ENCODE results near the gene SERPINB1. TPM values are rescaled to one million over a fixed set of nuclear protein-coding genes. Genes with fewer than 3 reads are reported as not detected.
A peak's percentile ranks its signal among the peaks of the same experiment; 100 is the strongest.

The SERPINB1 gene
- polyA plus RNA-seq, 1 donor from 2014 or later: 85.6 TPM

DNA sequence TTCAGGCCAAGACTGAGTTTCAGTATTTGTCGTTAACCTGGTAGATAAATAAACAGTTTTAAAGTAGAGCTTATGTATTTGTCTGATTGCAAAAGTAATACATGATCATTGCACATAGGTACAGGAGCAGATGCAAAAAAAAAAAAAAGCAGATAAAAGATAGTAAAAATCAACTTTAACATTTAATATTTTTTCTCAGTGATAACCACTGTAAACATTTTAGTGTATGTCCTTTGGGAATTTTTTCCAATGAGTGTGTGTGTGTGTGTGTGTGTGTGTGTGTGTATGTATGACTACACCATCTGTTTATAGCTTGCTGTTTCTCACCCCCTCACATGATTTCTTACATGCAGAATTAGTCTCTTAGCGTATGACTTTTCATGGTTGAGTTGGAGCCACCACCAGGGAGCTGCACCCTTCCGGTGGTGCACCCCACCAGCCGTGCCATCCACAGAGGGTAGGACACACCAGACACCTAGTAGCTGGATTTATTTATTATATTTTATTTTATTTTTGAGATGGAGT, 50.2 kb downstream of the SERPINB1 start:
- Mint-ChIP-seq H3K36me3 (peaks cover 8% of the 10 kb centered on the region), H3K9me3 (no peaks in the 10 kb centered on the region), H3K27ac (peak overlapping the region in 2 of 3 donors; percentile 39 to 73), H3K27me3 (no peaks in the 10 kb centered on the region), H3K4me3 (peak overlapping the region; percentile 7 to 85 (median 56)), H3K4me1 (peaks cover 20 to 26% (median 25%) of the 10 kb centered on the region in 3 donors)

- H3K36me3 Mint-ChIP-seq: peaks cover 9% of the 10 kb centered on the region
- H3K9me3 Mint-ChIP-seq: no peaks in the 10 kb centered on the region
- H3K4me3 Mint-ChIP-seq: peak overlapping the region in 3 of 4 donors; percentile 7 to 85 (median 68)
- H3K27ac Mint-ChIP-seq: peak overlapping the region in 2 of 3 donors; percentile 39 to 73
- H3K27me3 Mint-ChIP-seq: no peaks in the 10 kb centered on the region
- peaks cover 20 to 26% (median 25%) of the 10 kb centered on the region in 3 donors for H3K4me1 Mint-ChIP-seq
Observed at GRCh38 chr6:2790588-2791449, 50.8 kb downstream of the SERPINB1 start.

GRCh38 chr6:2786269-2786668, 55.4 kb downstream of the SERPINB1 start:
- no peaks in the 10 kb centered on the region for H3K27me3 Mint-ChIP-seq
- H3K4me1 Mint-ChIP-seq: peaks cover 3 to 12% (median 5%) of the 10 kb centered on the region in 3 donors
- peaks cover 8% of the 10 kb centered on the region for H3K36me3 Mint-ChIP-seq
- no peak overlapping the region for H3K27ac Mint-ChIP-seq
- peak overlapping the region in 1 of 4 donors; percentile 21 for H3K4me3 Mint-ChIP-seq
- H3K9me3 Mint-ChIP-seq: no peaks in the 10 kb centered on the region

DNA sequence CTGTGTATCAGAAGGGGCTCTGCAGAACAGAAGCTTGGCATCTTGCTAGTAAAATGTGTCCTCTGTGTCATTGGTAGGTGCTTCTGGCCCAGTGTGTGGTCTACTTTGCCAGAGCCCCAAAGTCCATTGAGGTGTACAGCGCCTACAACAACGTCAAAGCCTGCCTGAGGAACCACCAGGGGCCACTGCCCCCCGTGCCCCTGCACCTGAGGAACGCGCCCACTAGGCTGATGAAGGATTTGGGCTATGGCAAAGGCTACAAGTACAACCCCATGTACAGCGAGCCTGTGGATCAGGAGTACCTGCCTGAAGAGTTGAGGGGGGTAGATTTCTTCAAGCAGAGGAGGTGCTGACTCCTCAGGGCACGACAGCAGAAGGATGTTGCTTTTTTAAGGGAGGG, 56.7 kb downstream of the SERPINB1 start:
- Mint-ChIP-seq H3K27ac (no peak overlapping the region), H3K4me1 (peaks cover 0 to 5% (median 2%) of the 10 kb centered on the region in 3 donors)

GRCh38 chr6:2784061-2784460, 57.6 kb downstream of the SERPINB1 start:
- Mint-ChIP-seq H3K4me1 (peaks cover 0 to 5% (median 2%) of the 10 kb centered on the region in 3 donors), H3K27ac (no peak overlapping the region), H3K36me3 (peaks cover 12% of the 10 kb centered on the region), H3K27me3 (no peaks in the 10 kb centered on the region), H3K4me3 (no peak overlapping the region), H3K9me3 (no peaks in the 10 kb centered on the region)

More for the DNA sequence above, 56.7 kb downstream of the SERPINB1 start:
- Mint-ChIP-seq H3K36me3 (peaks cover 12% of the 10 kb centered on the region), H3K4me3 (no peak overlapping the region), H3K27me3 (no peaks in the 10 kb centered on the region), H3K9me3 (no peaks in the 10 kb centered on the region)

DNA sequence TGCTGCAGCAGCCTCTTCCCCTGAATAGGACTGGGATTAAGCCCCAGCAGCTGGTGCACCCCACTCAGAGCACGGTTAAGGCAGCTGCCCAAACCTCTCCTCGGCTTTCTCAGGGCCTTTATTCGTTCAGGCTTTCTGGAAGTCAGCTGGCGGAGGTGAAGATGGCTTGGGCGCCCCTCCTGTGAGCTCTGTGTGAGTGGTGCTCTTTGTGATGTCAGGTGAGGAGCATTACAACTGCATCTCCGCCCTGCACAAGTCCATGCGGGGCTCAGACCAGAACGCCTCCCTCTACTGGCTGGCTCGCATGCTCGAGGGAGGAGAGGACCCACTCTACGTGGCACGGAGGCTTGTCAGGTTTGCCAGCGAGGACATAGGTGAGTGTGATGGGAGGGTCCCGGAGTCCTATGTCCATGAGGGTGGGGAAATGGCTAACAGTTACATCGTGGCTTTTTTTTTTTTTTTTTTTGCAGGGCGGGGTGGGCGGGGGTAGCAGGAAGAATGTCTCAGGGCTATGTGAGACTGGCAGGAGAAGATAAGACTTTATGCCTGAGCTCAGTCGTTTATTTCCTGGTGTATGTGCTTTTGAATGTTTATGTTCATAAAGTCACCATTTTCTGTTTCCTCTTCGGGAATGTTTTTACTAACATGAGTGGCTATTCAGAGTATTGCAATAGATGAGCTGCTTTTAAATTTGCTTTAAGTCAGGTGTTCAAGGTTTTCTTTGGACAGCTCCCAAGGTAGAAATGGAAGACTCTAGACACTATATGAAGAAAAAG, 58.3 kb downstream of the SERPINB1 start:
- H3K27ac Mint-ChIP-seq: no peak overlapping the region
- H3K36me3 Mint-ChIP-seq: peaks cover 13% of the 10 kb centered on the region
- peaks cover 0 to 5% (median 2%) of the 10 kb centered on the region in 3 donors for H3K4me1 Mint-ChIP-seq
- H3K27me3 Mint-ChIP-seq: no peaks in the 10 kb centered on the region
- H3K9me3 Mint-ChIP-seq: no peaks in the 10 kb centered on the region
- H3K4me3 Mint-ChIP-seq: peak overlapping the region in 1 of 4 donors; percentile 23

DNA sequence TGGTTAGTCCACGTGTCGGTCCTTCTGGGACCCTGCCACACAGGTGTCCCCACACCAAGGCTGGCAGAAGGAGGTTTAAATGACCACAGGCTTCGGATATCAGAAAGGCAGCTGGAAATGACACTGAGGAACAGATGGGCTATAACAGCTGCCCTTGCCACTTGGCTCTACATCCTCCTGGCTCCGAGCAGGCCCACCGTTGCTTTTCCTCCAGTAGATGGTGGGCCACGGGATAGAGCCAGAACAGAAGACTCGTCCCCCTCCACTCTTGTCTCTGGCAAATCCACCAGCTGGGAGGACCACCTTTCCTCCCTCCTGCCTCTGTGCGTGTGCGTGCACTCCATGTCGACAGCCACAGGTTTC, 58.9 kb downstream of the SERPINB1 start:
- no peak overlapping the region for H3K4me3 Mint-ChIP-seq
- peaks cover 13% of the 10 kb centered on the region for H3K36me3 Mint-ChIP-seq
- peaks cover under 1 to 5% (median 3%) of the 10 kb centered on the region in 3 donors for H3K4me1 Mint-ChIP-seq
- H3K27ac Mint-ChIP-seq: no peak overlapping the region
- H3K27me3 Mint-ChIP-seq: no peaks in the 10 kb centered on the region
- H3K9me3 Mint-ChIP-seq: no peaks in the 10 kb centered on the region

- H3K4me1 Mint-ChIP-seq: peaks cover 5 to 7% (median 5%) of the 10 kb centered on the region in 3 donors
- H3K27me3 Mint-ChIP-seq: no peaks in the 10 kb centered on the region
- H3K4me3 Mint-ChIP-seq: no peak overlapping the region
- H3K36me3 Mint-ChIP-seq: peaks cover 10% of the 10 kb centered on the region
- H3K27ac Mint-ChIP-seq: no peak overlapping the region
- H3K9me3 Mint-ChIP-seq: no peaks in the 10 kb centered on the region
Observed at GRCh38 chr6:2782356-2782708, 59.3 kb downstream of the SERPINB1 start.

Other genes with a start within 250 kb of the SERPINB1 start
- gene MYLK4, start 90.9 kb downstream of the SERPINB1 start, polyA plus RNA-seq: 0.08 TPM
- gene WRNIP1, start 76.5 kb downstream of the SERPINB1 start, polyA plus RNA-seq: 34.5 TPM
- gene SERPINB9, start 61.4 kb upstream of the SERPINB1 start, polyA plus RNA-seq: 20.1 TPM
- gene SERPINB6, start 129.7 kb upstream of the SERPINB1 start, polyA plus RNA-seq: 77.8 TPM
- 27.6 TPM for gene NQO2, start 158.0 kb upstream of the SERPINB1 start, polyA plus RNA-seq
- gene RIPK1, start 226.6 kb upstream of the SERPINB1 start, polyA plus RNA-seq: 13.0 TPM